H1 (cell line): ENCODE measurements around the gene IL17REL. TPM values are rescaled to one million over a fixed set of nuclear protein-coding genes. Genes with fewer than 3 reads are reported as not detected.

Source experiments
- CTCF ChIA-PET: fragments of 300-600 bp; sonication (Branson Sonifier 250); formaldehyde crosslinking; loops from one replicate; lab custom pipeline; 2021; ENCODE audit not compliant: partially characterized antibody; lab: Charles Lee
- POLR2A ChIA-PET: fragments of 300-600 bp; sonication (Branson Sonifier 250); formaldehyde crosslinking; loops from one replicate; lab custom pipeline; 2021; ENCODE audit warnings: inconsistent platforms; ENCODE audit not compliant: partially characterized antibody; lab: Charles Lee
- DNase-seq, 2 experiments: peaks; one replicate each; pipeline versions ENCODE4 v3.0.0 to v3.0.0-alpha.2; 2010 to 2022; ENCODE audit warnings: low spot score in 2 of 2, low read depth in 1 of 2, mixed read lengths in 1 of 2
- FAIRE-seq: peaks from 2 replicates; lab custom pipeline; 2011; peaks lifted over from hg19 to GRCh38; lab: Jason Lieb, UNC
- H2AFZ ChIP-seq: 2 replicates; pipeline ENCODE4 v1.8.1; 2012; ENCODE audit warnings: low read length, inconsistent platforms
- H2AK5ac ChIP-seq: 2 replicates; pipeline ENCODE4 v1.6.1; 2013; ENCODE audit warnings: low read depth, low read length
- H2BK120ac ChIP-seq: replicated peaks from 2 replicates; pipeline ENCODE3; 2013; ENCODE audit warnings: low read depth, low read length, inconsistent platforms
- H2BK12ac ChIP-seq: 2 replicates; pipeline ENCODE4 v1.6.1; 2013; ENCODE audit warnings: low read depth, low read length
- H2BK15ac ChIP-seq: 2 replicates; pipeline ENCODE4 v1.6.1; 2013; ENCODE audit warnings: low read length
- H2BK20ac ChIP-seq: 2 replicates; pipeline ENCODE4 v1.6.1; 2013; ENCODE audit warnings: low read length
- H2BK5ac ChIP-seq: 2 replicates; pipeline ENCODE4 v1.6.1; 2013; ENCODE audit warnings: low read depth, low read length
- H3K14ac ChIP-seq: 2 replicates; pipeline ENCODE4 v1.6.1; 2013; ENCODE audit warnings: inconsistent platforms; ENCODE audit not compliant: insufficient read length
- H3K18ac ChIP-seq: 2 replicates; pipeline ENCODE4 v1.6.1; 2013; ENCODE audit warnings: low read length; ENCODE audit errors: extremely low read depth
- H3K23ac ChIP-seq: 2 replicates; pipeline ENCODE4 v1.6.1; 2013; ENCODE audit warnings: inconsistent platforms; ENCODE audit not compliant: insufficient read length
- H3K23me2 ChIP-seq: 2 replicates; pipeline ENCODE4 v1.6.1; 2013; ENCODE audit warnings: low read depth, low read length
- H3K27ac ChIP-seq: 2 replicates; pipeline ENCODE4 v1.6.1; 2011; ENCODE audit warnings: low read depth, low read length, inconsistent platforms
- H3K27me3 ChIP-seq, 4 experiments: replicated peaks in 1 of 4; 1 replicate in 1 of 4; 2 replicates in 3 of 4; pipeline versions ENCODE4 v1.6.1 to v1.8.1; 2011 to 2013; ENCODE audit warnings: low read length in 3 of 4, mild to moderate bottlenecking in 3 of 4, inconsistent platforms in 2 of 4, mixed read lengths in 2 of 4, moderate library complexity in 1 of 4; ENCODE audit not compliant: control insufficient read depth in 3 of 4, insufficient read depth in 3 of 4; ENCODE audit errors: extremely low read depth in 1 of 4
- H3K36me3 ChIP-seq, 4 experiments: 2 replicates each; pipeline versions ENCODE4 v1.6.1 to v1.8.1; 2011 to 2013; ENCODE audit warnings: mild to moderate bottlenecking in 4 of 4, low read length in 3 of 4, moderate library complexity in 2 of 4, control low read depth in 1 of 4, inconsistent platforms in 1 of 4; ENCODE audit not compliant: insufficient read depth in 4 of 4, control insufficient read depth in 2 of 4
- H3K4ac ChIP-seq: replicated peaks from 2 replicates; pipeline ENCODE3; 2013; ENCODE audit warnings: low read length, low read depth, mixed read lengths, inconsistent platforms; ENCODE audit not compliant: insufficient read length
- H3K4me1 ChIP-seq, 4 experiments: replicated peaks in 1 of 4; 1 replicate in 1 of 4; 2 replicates in 3 of 4; pipeline versions ENCODE4 v1.6.1 to v1.8.1; 2011 to 2013; ENCODE audit warnings: low read length in 3 of 4, inconsistent platforms in 2 of 4, mixed read lengths in 1 of 4; ENCODE audit not compliant: insufficient read depth in 4 of 4, control insufficient read depth in 3 of 4
- H3K4me2 ChIP-seq, 2 experiments: 2 replicates each; pipeline versions ENCODE4 v1.6.1 to v1.8.1; 2011 to 2013; ENCODE audit warnings: low read depth in 2 of 2, low read length in 2 of 2, control low read depth in 1 of 2, inconsistent platforms in 1 of 2, mild to moderate bottlenecking in 1 of 2; ENCODE audit not compliant: insufficient read depth in 1 of 2
- H3K4me3 ChIP-seq, 4 experiments: fragments of 200-600, 300-600 bp in 1 of 4; sonication (generic), shearing (Covaris generic), sonication (Bioruptor Twin) in 1 of 4; 2 replicates each; pipeline versions ENCODE4 v1.5.1 to v1.8.1; 2011 to 2016; ENCODE audit warnings: low read length in 4 of 4, low read depth in 3 of 4, control low read depth in 2 of 4, inconsistent platforms in 2 of 4, mild to moderate bottlenecking in 2 of 4, mixed read lengths in 1 of 4, moderate library complexity in 1 of 4; ENCODE audit not compliant: insufficient read depth in 2 of 4; ENCODE audit errors: extremely low read depth in 1 of 4
- H3K56ac ChIP-seq: replicated peaks from 2 replicates; pipeline ENCODE3; 2013; ENCODE audit warnings: low read depth, mild to moderate bottlenecking, mixed read lengths, low read length, inconsistent platforms; ENCODE audit not compliant: insufficient read length
- H3K79me1 ChIP-seq: 2 replicates; pipeline ENCODE4 v1.6.1; 2013; ENCODE audit warnings: low read depth, low read length, control low read depth
- H3K79me2 ChIP-seq, 2 experiments: 2 replicates each; pipeline versions ENCODE4 v1.6.1 to v1.8.1; 2012 to 2013; ENCODE audit warnings: low read length in 2 of 2, mild to moderate bottlenecking in 2 of 2, inconsistent platforms in 1 of 2; ENCODE audit not compliant: insufficient read depth in 2 of 2, control insufficient read depth in 1 of 2
- H3K9ac ChIP-seq, 4 experiments: replicated peaks in 1 of 4; 1 replicate in 1 of 4; 2 replicates in 3 of 4; pipeline versions ENCODE4 v1.6.1 to v1.8.1; 2011 to 2013; ENCODE audit warnings: low read depth in 3 of 4, low read length in 3 of 4, control low read depth in 2 of 4, mild to moderate bottlenecking in 2 of 4, moderate library complexity in 2 of 4, inconsistent platforms in 1 of 4; ENCODE audit errors: extremely low read depth in 1 of 4
- H3K9me3 ChIP-seq, 2 experiments: 2 replicates each; pipeline versions ENCODE4 v1.6.1 to v1.8.1; 2012 to 2013; ENCODE audit warnings: mild to moderate bottlenecking in 2 of 2, moderate library complexity in 2 of 2, control low read depth in 1 of 2, inconsistent platforms in 1 of 2, low read depth in 1 of 2, low read length in 1 of 2, mixed read lengths in 1 of 2; ENCODE audit not compliant: insufficient read depth in 2 of 2
- H4K20me1 ChIP-seq, 2 experiments: replicated peaks in 1 of 2; 2 replicates each; pipeline versions ENCODE3 to v1.8.1; 2011 to 2013; ENCODE audit warnings: inconsistent platforms in 2 of 2, low read length in 2 of 2, mild to moderate bottlenecking in 1 of 2; ENCODE audit not compliant: insufficient read depth in 2 of 2, control insufficient read depth in 1 of 2
- H4K5ac ChIP-seq: 2 replicates; pipeline ENCODE4 v1.6.1; 2013; ENCODE audit warnings: low read length, low read depth, mixed read lengths, inconsistent platforms; ENCODE audit not compliant: insufficient read length
- H4K8ac ChIP-seq: 2 replicates; pipeline ENCODE4 v1.8.0; 2013; ENCODE audit warnings: mild to moderate bottlenecking, moderate library complexity, low read length, inconsistent platforms; ENCODE audit not compliant: insufficient read depth; ENCODE audit errors: extremely low read depth
- H4K91ac ChIP-seq: replicated peaks from 2 replicates; pipeline ENCODE3; 2013; ENCODE audit warnings: low read length, mixed read lengths, inconsistent platforms; ENCODE audit not compliant: insufficient read length
- RFX5 ChIP-seq: IDR thresholded peaks from 2 replicates; pipeline ENCODE4 v1.6.1; 2011; ENCODE audit warnings: low read depth, low read length, improper control_type of control experiment, borderline replicate concordance
- WGBS, 2 experiments: shearing (Covaris generic) in 1 of 2; methylation state at CpG; one replicate each; pipeline versions ENCODE4 v1.1.6 to v1.1.7; 2013 to 2015; ENCODE audit warnings: low lambda C conversion rate in 2 of 2, mixed read lengths in 2 of 2, inconsistent platforms in 1 of 2, low coverage in 1 of 2, missing lambda C conversion rate in 1 of 2; ENCODE audit not compliant: insufficient replicate concordance in 2 of 2, insufficient coverage in 1 of 2, insufficient read length in 1 of 2; ENCODE audit errors: extremely low coverage in 1 of 2, missing lambda C conversion rate in 1 of 2; 5-methylcytosine and 5-hydroxymethylcytosine counted together
- polyA plus RNA-seq, 7 experiments: library from polyadenylated mRNA; depleted of rRNA in 3 of 7; stranded (reverse) in 5 of 7; unstranded in 2 of 7; fragments of >200 nt in 5 of 7; fragments of 200-250 nt in 2 of 7; gene quantifications; 1 replicate in 5 of 7; 2 replicates in 1 of 7; 4 replicates in 1 of 7; pipeline versions ENCODE4 v1.2.1 to v1.2.3, GENCODE V29; 2011 to 2013; ENCODE audit warnings: missing spikeins in 2 of 7, mixed read lengths in 2 of 7
- total RNA-seq: library from RNA; stranded (reverse); fragmentation: NEBNext Ultra II Directional; extraction: Animal tissue kit (Norgen Biotek cat#: 25700); gene quantifications from 2 replicates; pipeline ENCODE4 v1.2.1, GENCODE V29; 2021

IL17REL gene
- total and polyA plus RNA-seq, 2 of the 8 experiments (the other 6 are each of a cell fraction or from before 2014, with no cell fraction given), result 0.15 to 0.20 TPM

- WGBS, 2 experiments, result 82% methylated on average over 12 of the region's 12 CpGs; no CpG with 5 or more reads in 1 of the 2 experiments
- no peaks in the 10 kb centered on the region for H3K23me2 ChIP-seq
These were observed 35.6 kb upstream of the IL17REL start for GRCh38 chr22:50048061-50048765.

More at GRCh38 chr22:50048061-50048765, 35.6 kb upstream of the IL17REL start:
- no peak overlapping the region for H2BK12ac ChIP-seq
- H2BK5ac ChIP-seq, result no peak overlapping the region
- no peak overlapping the region for H3K14ac ChIP-seq
- ChIA-PET POLR2A (no interaction called here), CTCF (no interaction called here)
- no peaks in the 10 kb centered on the region for H3K27me3 ChIP-seq
- no peak overlapping the region for H2AFZ ChIP-seq
- H2BK120ac ChIP-seq, result no peak overlapping the region
- H2BK15ac ChIP-seq, result no peak overlapping the region
- H3K36me3 ChIP-seq, result no peaks in the 10 kb centered on the region
- H3K4me3 ChIP-seq, result no peak overlapping the region
- H4K91ac ChIP-seq, result no peak overlapping the region
- 0 out of 4 replicates have a peak, but pooled peaks cover 0 to under 1% of the 10 kb centered on the region in 2 experiments for H3K9me3 ChIP-seq
- H3K79me2 ChIP-seq, result no peaks in the 10 kb centered on the region
- no peak overlapping the region for H3K23ac ChIP-seq
- H3K4me2 ChIP-seq, result no peak overlapping the region
- no peaks in the 10 kb centered on the region for H4K20me1 ChIP-seq
- H3K56ac ChIP-seq, result no peak overlapping the region
- no peak overlapping the region for H3K9ac ChIP-seq
- H4K5ac ChIP-seq, result no peak overlapping the region
- DNase-seq (no peak), FAIRE-seq (no peak)
- H2AK5ac ChIP-seq, result no peak overlapping the region
- no peak overlapping the region for H4K8ac ChIP-seq
- H3K18ac ChIP-seq, result no peak overlapping the region
- H3K4ac ChIP-seq, result no peak overlapping the region
- no peaks in the 10 kb centered on the region; a peak in 1 of 7 replicates for H3K4me1 ChIP-seq
- no peak overlapping the region for H3K27ac ChIP-seq
- TF ChIP-seq RFX5, result no peak
- TF ChIP-seq, all 59 proteins: peak for 0
- Histone ChIP-seq H2BK20ac (no peak overlapping the region), H3K79me1 (no peaks in the 10 kb centered on the region)
